Measurements from ENCODE around the gene TLCD1.
"Not testable (repeated sequence)": the region's sequence is repeated elsewhere in the genome, so short reads cannot be mapped to it uniquely, and the experiment has no call there.

The TLCD1 gene

GRCh38 chr17:28746611-28747050 is 20.6 kb upstream of the TLCD1 start:
- peak; percentile 90 for DNase-seq

GRCh38 chr17:28745786-28746411 is 19.9 kb upstream of the TLCD1 start:
- DNase-seq = no peak

GRCh38 chr17:28744972-28745785 is 19.1 kb upstream of the TLCD1 start:
- DNase-seq = peak; percentile 59

DNA sequence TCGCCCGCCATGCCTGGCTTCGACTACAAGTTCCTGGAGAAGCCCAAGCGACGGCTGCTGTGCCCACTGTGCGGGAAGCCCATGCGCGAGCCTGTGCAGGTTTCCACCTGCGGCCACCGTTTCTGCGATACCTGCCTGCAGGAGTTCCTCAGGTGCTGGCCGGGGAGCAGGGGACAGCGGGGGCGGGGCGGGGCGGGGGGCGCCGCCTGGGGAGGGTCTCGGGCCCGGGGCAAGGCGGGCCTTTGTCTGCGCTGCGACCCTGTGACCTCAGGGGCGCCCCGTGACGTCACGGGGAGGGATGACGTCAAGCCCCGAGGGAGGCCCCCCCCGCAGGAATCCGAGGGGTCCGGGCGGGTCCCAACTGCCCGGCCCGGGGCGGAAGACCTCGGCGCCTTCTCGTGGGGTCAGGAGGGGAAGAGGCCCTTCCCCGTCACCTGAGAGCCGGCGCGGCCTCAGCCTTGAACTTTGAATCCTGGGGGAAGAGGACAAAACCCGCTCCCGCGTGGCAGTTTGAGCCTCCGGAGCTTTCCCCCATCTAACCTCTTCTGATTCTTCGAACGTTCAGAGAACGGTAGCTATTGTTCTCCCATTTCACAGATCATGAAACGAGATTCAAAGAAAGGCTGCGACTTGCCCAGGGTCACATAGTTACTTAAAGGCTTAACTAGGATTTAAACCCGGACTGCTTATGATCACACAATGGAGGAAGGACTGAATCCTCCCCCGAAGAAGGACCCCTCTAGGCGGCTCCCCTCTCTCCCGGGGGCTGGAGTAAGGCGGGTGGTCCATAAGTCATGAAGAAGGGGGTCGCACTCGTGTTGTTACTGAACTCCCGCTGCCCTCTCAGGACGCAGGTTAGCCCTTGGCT is 18.3 kb upstream of the TLCD1 start:
- no peak for DNase-seq

- peak; percentile 64 for DNase-seq
Observed at GRCh38 chr17:28743243-28744103, 17.4 kb upstream of the TLCD1 start, which contains the start of gene TRAF4. TSS of gene TRAF4 (plus strand) at chr17:28744011. CDS start at chr17:28744113, 102 bp downstream.

- DNase-seq = no peak
Observed at GRCh38 chr17:28741358-28742349, 15.6 kb upstream of the TLCD1 start.

DNA sequence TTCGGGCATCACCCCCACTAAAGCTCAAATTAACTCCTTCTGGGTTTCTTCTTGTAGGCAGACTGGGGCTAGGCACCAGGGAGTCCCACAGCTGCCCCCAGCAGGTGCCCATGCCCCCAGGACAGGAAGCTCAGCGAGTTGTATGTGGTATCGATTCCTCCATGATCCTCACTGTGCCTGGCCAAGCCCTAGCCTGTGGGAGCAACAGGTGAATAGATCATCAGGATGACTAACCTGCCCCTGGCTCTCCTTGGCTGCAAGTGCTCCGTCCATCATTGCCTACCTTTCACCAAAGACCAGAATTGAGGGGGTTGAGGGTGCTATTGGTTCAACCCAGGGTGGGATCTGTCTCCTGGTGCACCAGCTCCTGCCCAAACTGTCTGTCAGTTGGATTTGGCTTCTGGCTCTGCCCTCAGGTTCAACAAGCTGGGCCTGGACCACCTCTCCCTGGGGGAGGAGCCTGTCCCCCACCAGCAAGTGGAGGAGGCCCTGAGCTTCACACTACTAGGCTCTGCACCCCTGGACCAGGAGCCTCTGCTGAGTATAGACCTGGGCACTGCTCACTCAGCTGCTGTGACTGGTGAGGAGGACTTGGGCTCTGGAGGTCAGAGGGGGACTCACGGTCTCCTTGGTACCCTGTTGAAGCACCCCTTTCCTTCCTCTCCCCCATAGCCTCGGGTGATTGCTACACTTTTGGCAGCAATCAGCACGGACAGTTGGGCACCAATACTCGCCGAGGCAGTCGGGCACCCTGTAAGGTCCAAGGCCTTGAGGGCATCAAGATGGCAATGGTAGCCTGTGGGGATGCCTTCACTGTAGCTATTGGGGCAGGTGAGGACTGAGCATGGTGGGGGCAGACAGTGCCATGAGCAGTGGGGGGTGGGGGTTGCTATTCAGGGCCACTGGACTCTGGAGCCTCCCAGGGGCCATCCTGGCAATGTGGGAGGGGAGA is 14.6 kb upstream of the TLCD1 start:
- no peak for DNase-seq

GRCh38 chr17:28738680-28739384 is 12.8 kb upstream of the TLCD1 start:
- no peak for DNase-seq

DNA sequence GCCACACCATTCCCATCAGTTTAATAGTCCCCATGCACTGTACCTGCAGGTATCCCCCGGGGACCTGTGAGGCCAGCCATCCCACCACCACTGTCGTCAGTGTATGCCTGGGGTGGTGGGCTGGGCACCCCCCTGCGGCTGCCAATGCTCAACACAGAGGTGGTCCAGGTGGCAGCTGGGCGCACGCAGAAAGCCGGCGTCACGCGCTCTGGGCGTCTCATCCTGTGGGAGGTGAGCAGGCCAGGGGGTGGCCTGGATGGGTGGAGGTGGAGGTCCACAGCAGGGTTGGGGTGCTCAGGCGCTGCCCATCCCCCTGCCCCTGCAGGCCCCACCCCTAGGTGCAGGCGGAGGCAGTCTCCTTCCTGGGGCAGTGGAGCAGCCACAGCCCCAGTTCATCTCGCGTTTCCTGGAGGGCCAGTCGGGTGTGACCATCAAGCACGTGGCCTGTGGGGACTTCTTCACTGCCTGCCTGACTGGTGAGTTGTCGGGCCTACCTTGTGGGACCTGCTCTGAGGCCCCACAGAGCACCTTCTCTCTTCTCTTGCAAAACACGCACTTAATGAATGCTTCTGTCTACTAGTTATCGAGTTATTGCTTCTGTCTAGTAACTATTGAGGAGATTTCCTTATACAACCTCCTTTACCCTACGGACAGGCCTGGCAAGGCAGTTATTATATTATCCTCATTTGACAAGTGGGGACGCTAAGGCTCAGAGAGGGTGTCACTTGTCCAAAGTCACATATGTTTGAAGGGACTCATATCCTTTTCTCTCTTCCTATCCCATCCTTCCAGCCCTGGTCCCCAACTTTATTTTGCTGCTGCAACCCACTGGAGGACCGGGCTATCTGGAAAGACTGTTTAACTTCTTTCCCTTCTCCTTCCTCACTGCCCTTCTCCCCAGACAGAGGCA is 12.0 kb upstream of the TLCD1 start:
- DNase-seq = no peak

DNA sequence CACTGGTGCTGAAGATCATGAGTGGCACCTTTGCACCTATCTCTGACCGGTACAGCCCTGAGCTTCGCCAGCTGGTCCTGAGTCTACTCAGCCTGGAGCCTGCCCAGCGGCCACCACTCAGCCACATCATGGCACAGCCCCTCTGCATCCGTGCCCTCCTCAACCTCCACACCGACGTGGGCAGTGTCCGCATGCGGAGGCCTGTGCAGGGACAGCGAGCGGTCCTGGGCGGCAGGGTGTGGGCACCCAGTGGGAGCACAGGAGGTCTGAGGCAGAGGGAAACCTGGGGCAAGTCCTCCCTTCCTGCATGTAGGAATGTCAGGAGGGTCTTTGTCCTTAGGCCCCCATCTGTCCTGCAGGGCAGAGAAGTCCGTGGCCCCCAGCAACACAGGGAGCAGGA is 11.3 kb upstream of the TLCD1 start:
- DNase-seq = no peak

- DNase-seq = not testable (repeated sequence)
Observed at GRCh38 chr17:28735913-28736769, 10.1 kb upstream of the TLCD1 start.

- DNase-seq = no peak
Observed at GRCh38 chr17:28735242-28735722, 9.2 kb upstream of the TLCD1 start.

DNA sequence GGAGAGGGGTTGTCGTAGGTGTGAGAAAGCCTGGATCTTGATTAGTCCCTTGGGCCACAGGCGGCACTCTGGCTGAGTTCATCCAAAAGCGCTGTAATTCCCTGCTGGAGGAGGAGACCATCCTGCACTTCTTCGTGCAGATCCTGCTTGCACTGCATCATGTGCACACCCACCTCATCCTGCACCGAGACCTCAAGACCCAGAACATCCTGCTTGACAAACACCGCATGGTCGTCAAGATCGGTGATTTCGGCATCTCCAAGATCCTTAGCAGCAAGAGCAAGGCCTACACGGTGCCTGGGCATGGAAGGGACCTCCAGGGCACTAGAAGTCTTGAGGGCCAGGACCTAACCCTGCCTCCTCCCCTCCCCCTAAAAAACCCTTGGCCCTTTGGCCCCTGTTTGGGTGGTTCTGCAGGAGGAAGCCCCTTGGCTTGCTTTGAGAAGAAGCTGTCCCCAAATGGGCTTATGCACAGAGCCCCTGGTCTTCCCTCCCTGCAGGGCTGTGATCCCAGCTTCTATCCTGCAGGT is 8.7 kb upstream of the TLCD1 start:
- no peak for DNase-seq

DNA sequence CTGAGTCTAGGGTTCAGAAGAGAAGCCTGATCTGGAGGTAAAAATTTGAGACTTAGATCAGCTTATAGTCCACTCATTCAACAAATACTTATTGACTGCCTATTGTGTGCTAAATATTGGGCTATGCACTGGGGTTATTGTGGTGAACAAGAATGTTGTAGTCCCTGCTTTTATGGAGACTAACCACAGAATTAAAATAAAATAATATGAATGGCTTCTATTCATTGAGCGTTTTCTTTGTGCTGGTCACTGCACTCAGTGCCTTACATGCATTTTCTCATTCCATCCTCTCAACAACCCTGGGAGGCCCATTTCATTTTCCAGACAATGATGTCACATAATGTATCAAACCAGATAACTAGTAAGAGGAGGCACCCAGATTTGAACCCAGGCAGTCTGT is 7.3 kb upstream of the TLCD1 start:
- DNase-seq = no peak

- no peak for DNase-seq
Observed at GRCh38 chr17:28729950-28730330, 3.9 kb upstream of the TLCD1 start.

DNA sequence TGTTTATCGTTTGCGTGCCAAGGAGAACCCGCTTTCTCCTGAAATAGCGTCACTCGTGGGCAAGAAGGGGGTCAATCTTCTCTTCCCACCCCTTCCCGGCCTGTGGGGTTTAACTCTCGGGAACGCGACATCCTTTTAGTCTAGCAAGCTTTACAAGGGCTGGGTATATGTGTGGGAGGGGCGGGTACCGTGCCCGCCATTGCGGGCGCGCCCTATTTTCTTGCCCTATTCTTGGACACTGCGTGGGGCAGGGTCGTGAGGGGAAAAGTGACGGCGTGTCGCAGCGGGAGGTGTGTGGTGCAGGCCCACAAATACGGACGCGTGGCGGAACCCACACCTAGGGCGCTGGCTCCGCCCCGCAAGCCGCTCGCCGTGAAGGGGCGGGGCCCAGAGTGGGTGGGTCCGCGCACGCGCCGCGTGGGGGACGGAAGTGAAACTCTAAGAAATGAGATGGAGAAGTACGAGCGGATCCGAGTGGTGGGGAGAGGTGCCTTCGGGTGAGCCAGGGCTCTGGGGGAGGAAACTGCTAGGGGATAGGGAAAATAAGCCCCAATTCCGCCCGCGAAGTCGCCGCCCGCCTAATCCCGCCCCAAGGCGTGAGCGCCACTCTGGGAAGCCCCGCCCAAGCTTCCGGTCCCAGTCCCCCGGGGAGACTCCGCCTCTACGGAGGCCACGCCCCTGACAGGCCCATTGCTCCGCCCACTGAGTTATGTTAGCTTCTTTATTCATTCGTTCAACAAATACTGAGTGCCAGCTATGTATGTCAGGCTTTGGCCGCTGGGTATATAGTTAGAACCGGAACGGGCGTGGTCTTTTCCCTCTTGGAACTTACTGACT is 2.5 kb upstream of the TLCD1 start, which contains the start of gene NEK8:
NEK8 (plus strand) TSS at position 425 of the 837 bp plus-strand sequence; CDS start at position 451, 26 bp downstream.
- DNase-seq = peak; percentile 86

Measured in NCI-H2029 (cell line).